IMR-90 (cell line): ENCODE results near the gene RRP1. TPM values are rescaled to one million over a fixed set of nuclear protein-coding genes. Genes with fewer than 3 reads are reported as not detected.
A peak's percentile ranks its signal among the peaks of the same experiment; 100 is the strongest.

ENCODE experiments used
- ATAC-seq: fragments of 200-7000 bp; cut with Tn5 transposase; 2 replicates; pipeline ENCODE4 v1.9.1; 2020; ENCODE audit warnings: low read depth, mild to moderate bottlenecking, moderate library complexity
- BruUV-seq: library from RNA; stranded (reverse); fragments of 400-500 nt; replicated peaks from 2 replicates; lab custom pipeline; 2021; lab: Mats Ljungman, UMichigan
- CTCF ChIA-PET: fragments of 300-600 bp; formaldehyde crosslinking; extraction: SDS; loops from one replicate; lab custom pipeline; 2021; ENCODE audit warnings: antibody characterized with exemption; lab: Yijun Ruan, JAX
- POLR2A ChIA-PET: fragments of 300-600 bp; sonication (Branson Sonifier 250); formaldehyde crosslinking; loops from one replicate; lab custom pipeline; 2022; ENCODE audit warnings: antibody characterized with exemption; ENCODE audit not compliant: unreplicated experiment; lab: Charles Lee
- DNase-seq: peaks from one replicate; pipeline ENCODE4 v3.0.0; 2013
- H2AFZ ChIP-seq: replicated peaks from 2 replicates; pipeline ENCODE3; 2013; ENCODE audit warnings: low read length, mild to moderate bottlenecking; ENCODE audit not compliant: poor library complexity
- H2AK5ac ChIP-seq: 2 replicates; pipeline ENCODE4 v1.6.1; 2013; ENCODE audit warnings: low read depth, low read length, inconsistent platforms
- H2AK9ac ChIP-seq: replicated peaks from 2 replicates; pipeline ENCODE3; 2013; ENCODE audit warnings: mild to moderate bottlenecking, low read depth, low read length, moderate library complexity; ENCODE audit not compliant: poor library complexity
- H2BK120ac ChIP-seq: 2 replicates; pipeline ENCODE4 v1.6.1; 2013; ENCODE audit warnings: low read depth, low read length, inconsistent platforms
- H2BK15ac ChIP-seq: 3 replicates; pipeline ENCODE4 v1.6.1; 2013; ENCODE audit warnings: low read depth, low read length, inconsistent platforms
- H2BK20ac ChIP-seq: 2 replicates; pipeline ENCODE4 v1.6.1; 2013; ENCODE audit warnings: low read depth, mild to moderate bottlenecking, inconsistent platforms, low read length, moderate library complexity
- H2BK5ac ChIP-seq: 2 replicates; pipeline ENCODE4 v1.6.1; 2013; ENCODE audit warnings: mild to moderate bottlenecking, low read depth, low read length, inconsistent platforms; ENCODE audit not compliant: poor library complexity, severe bottlenecking
- H3K14ac ChIP-seq: replicated peaks from 2 replicates; pipeline ENCODE4 v1.6.1; 2013; ENCODE audit warnings: low read depth, low read length, inconsistent platforms
- H3K18ac ChIP-seq: 2 replicates; pipeline ENCODE4 v1.6.1; 2013; ENCODE audit warnings: low read depth, low read length, control low read depth
- H3K23ac ChIP-seq: 2 replicates; pipeline ENCODE4 v1.6.1; 2013; ENCODE audit warnings: low read depth, low read length, inconsistent platforms
- H3K27ac ChIP-seq: 2 replicates; pipeline ENCODE4 v1.5.1; 2013; ENCODE audit warnings: mild to moderate bottlenecking, control low read depth, low read length; ENCODE audit not compliant: insufficient read depth
- H3K27me3 ChIP-seq: 2 replicates; pipeline ENCODE4 v1.6.1; 2013; ENCODE audit warnings: low read length; ENCODE audit not compliant: control insufficient read depth, insufficient read depth
- H3K36me3 ChIP-seq: 2 replicates; pipeline ENCODE4 v1.6.1; 2013; ENCODE audit warnings: low read length, mixed read lengths; ENCODE audit not compliant: control insufficient read depth, insufficient read depth
- H3K4ac ChIP-seq: 2 replicates; pipeline ENCODE4 v1.6.1; 2013; ENCODE audit warnings: low read depth, low read length, inconsistent platforms
- H3K4me1 ChIP-seq: 2 replicates; pipeline ENCODE4 v1.6.1; 2013; ENCODE audit warnings: low read length, mixed read lengths; ENCODE audit not compliant: control insufficient read depth, insufficient read depth
- H3K4me2 ChIP-seq: 2 replicates; pipeline ENCODE4 v1.6.1; 2013; ENCODE audit warnings: low read depth, mild to moderate bottlenecking, control low read depth, low read length, moderate library complexity
- H3K4me3 ChIP-seq: 2 replicates; pipeline ENCODE4 v1.5.1; 2013; ENCODE audit warnings: low read depth, mild to moderate bottlenecking, control low read depth, low read length, moderate library complexity; ENCODE audit not compliant: insufficient read depth
- H3K56ac ChIP-seq: 2 replicates; pipeline ENCODE4 v1.6.1; 2013; ENCODE audit warnings: low read length, inconsistent platforms; ENCODE audit not compliant: insufficient read depth; ENCODE audit errors: extremely low read depth
- H3K79me1 ChIP-seq, 2 experiments: 2 replicates each; pipeline ENCODE4 v1.6.1; 2013; ENCODE audit warnings: low read length in 2 of 2, inconsistent platforms in 1 of 2, low read depth in 1 of 2
- H3K9ac ChIP-seq: 2 replicates; pipeline ENCODE4 v1.6.1; 2013; ENCODE audit warnings: low read depth, low read length, control low read depth
- H3K9me1 ChIP-seq: 2 replicates; pipeline ENCODE4 v1.6.1; 2013; ENCODE audit warnings: low read length, inconsistent platforms; ENCODE audit not compliant: insufficient read depth
- H3K9me3 ChIP-seq: 2 replicates; pipeline ENCODE4 v1.6.1; 2013; ENCODE audit warnings: low read length; ENCODE audit not compliant: control insufficient read depth, insufficient read depth
- H4K20me1 ChIP-seq: 2 replicates; pipeline ENCODE4 v1.6.1; 2013; ENCODE audit warnings: low read length, inconsistent platforms; ENCODE audit not compliant: insufficient read depth
- H4K5ac ChIP-seq: 2 replicates; pipeline ENCODE4 v1.6.1; 2013; ENCODE audit warnings: mild to moderate bottlenecking, low read depth, low read length, control low read depth
- H4K8ac ChIP-seq, 2 experiments: 2 replicates each; pipeline ENCODE4 v1.6.1; 2013; ENCODE audit warnings: low read depth in 2 of 2, low read length in 2 of 2, control low read depth in 1 of 2, inconsistent platforms in 1 of 2
- H4K91ac ChIP-seq: 2 replicates; pipeline ENCODE4 v1.6.1; 2013; ENCODE audit warnings: low read depth, low read length, inconsistent platforms; ENCODE audit not compliant: insufficient read depth
- CEBPB ChIP-seq: IDR thresholded peaks from 2 replicates; pipeline ENCODE4 v1.6.1; 2012; ENCODE audit warnings: low read depth, low read length, improper control_type of control experiment
- WGBS, 2 experiments: methylation state at CpG; one replicate each; pipeline versions ENCODE4 v1.1.5 to v1.1.7; 2013; ENCODE audit warnings: missing lambda C conversion rate in 2 of 2; ENCODE audit not compliant: insufficient read length in 1 of 2; ENCODE audit errors: extremely low coverage in 2 of 2; 5-methylcytosine and 5-hydroxymethylcytosine counted together
- dilution Hi-C: fragments of 300-500 bp; cut with HindIII; formaldehyde crosslinking; loops from one replicate; pipeline ENCODE4 v1.14.3; 2018; ENCODE audit warnings: low sequenced_read_pairs; ENCODE audit not compliant: unreplicated experiment
- in situ Hi-C: fragments of 300-500 bp; cut with MboI; formaldehyde crosslinking; loops from 3 replicates; pipeline ENCODE4 v1.14.3; 2019; ENCODE audit warnings: low sequenced_read_pairs, inconsistent platforms, mixed read lengths
- intact Hi-C: fragments of 100-400 bp; cut with micrococcal nuclease; formaldehyde crosslinking; loops from 2 replicates; pipeline ENCODE4 v1.10.0; 2022
- polyA plus RNA-seq, 3 experiments: library from polyadenylated mRNA; depleted of rRNA; stranded (reverse); fragments of >200 nt; gene quantifications; 2 replicates each; pipeline ENCODE4 v1.2.3, GENCODE V29; 2012; ENCODE audit warnings: low replicate concordance in 1 of 3
- total RNA-seq: library from RNA; depleted of rRNA; stranded (reverse); fragments of >200 nt; gene quantifications from 2 replicates; pipeline ENCODE4 v1.2.3, GENCODE V29; 2012

Gene RRP1
- total and polyA plus RNA-seq, 2 of the 4 experiments (the other 2 are of a cell fraction), result 20.2 to 23.3 TPM

GRCh38 chr21:43766734-43767497, 22.5 kb upstream of the RRP1 start:
- Histone ChIP-seq H4K20me1 (no peaks in the 10 kb centered on the region), H3K14ac (peak overlapping the region; percentile 48; the same call in 1 of the 2 replicates), H3K4me1 (peaks cover 14% of the 10 kb centered on the region), H4K91ac (peak overlapping the region; percentile 89), H2AK9ac (peak overlapping the region; percentile 98), H3K36me3 (peaks cover 12% of the 10 kb centered on the region), H3K4ac (peak overlapping the region; percentile 93), H2BK15ac (no peak overlapping the region), H2AFZ (peak overlapping the region; percentile 75), H4K5ac (peak overlapping the region; percentile 91; the same call in 1 of the 2 replicates), H3K79me1 (peaks cover 0 to under 1% of the 10 kb centered on the region in 2 experiments; a peak in 1 of 4 replicates), H3K27me3 (no peaks in the 10 kb centered on the region), H4K8ac (peak overlapping the region; percentile 94; a peak in 3 of 4 replicates), H3K9ac (no peak overlapping the region), H3K9me3 (peaks cover 3% of the 10 kb centered on the region; the same call in 1 of the 2 replicates), H2BK5ac (peak overlapping the region; percentile 68), H3K4me3 (no peak overlapping the region), H3K9me1 (peaks cover 9% of the 10 kb centered on the region), H3K23ac (peak overlapping the region; percentile 69; the same call in 1 of the 2 replicates), H3K4me2 (no peak overlapping the region), H2AK5ac (peak overlapping the region; percentile 92), H2BK120ac (peak overlapping the region; percentile 59; the same call in 1 of the 2 replicates), H3K56ac (no peak overlapping the region), H3K18ac (no peak overlapping the region), H2BK20ac (no peak overlapping the region; the same call in 1 of the 2 replicates), H3K27ac (no peak overlapping the region)
- WGBS, 2 experiments, result 70% methylated on average over 13 of the region's 34 CpGs; no CpG with 5 or more reads in 1 of the 2 experiments
- intact Hi-C loops (no loop called here), in situ Hi-C loops (no loop called here), dilution Hi-C loops (no loop called here)
- ATAC-seq (no peak), DNase-seq (no peak)
- CTCF ChIA-PET, result no interaction called here
- POLR2A ChIA-PET, result no interaction called here
- no TSS peak for BruUV-seq
- no peak for TF ChIP-seq CEBPB
